Neural progenitor cell (in vitro differentiated cells): ENCODE data around the gene PRDM16. TPM values are rescaled to one million over a fixed set of nuclear protein-coding genes. Genes with fewer than 3 reads are reported as not detected.

Experiments
- DNase-seq: peaks from one replicate; pipeline ENCODE4 v3.0.0-alpha.2; 2016; ENCODE audit warnings: low spot score
- H2AFZ ChIP-seq: fragments of 200-600 bp; sonication (generic); replicated peaks from 2 replicates; pipeline ENCODE4 v1.6.1; 2016; ENCODE audit warnings: antibody characterized with exemption
- H3F3A ChIP-seq: fragments of 200-600 bp; sonication (generic); 2 replicates; pipeline ENCODE4 v1.6.1; 2016; ENCODE audit warnings: antibody characterized with exemption, low read depth
- H3K27ac ChIP-seq: fragments of 200-600 bp; sonication (generic); 2 replicates; pipeline ENCODE4 v1.5.1; 2016; ENCODE audit warnings: mild to moderate bottlenecking
- H3K27me3 ChIP-seq: fragments of 200-600 bp; sonication (generic); 2 replicates; pipeline ENCODE4 v1.6.1; 2016; ENCODE audit warnings: mild to moderate bottlenecking, moderate library complexity
- H3K36me3 ChIP-seq: fragments of 200-600 bp; sonication (generic); 2 replicates; pipeline ENCODE4 v1.5.1; 2016
- H3K4me1 ChIP-seq: fragments of 200-600 bp; sonication (generic); 2 replicates; pipeline ENCODE4 v1.6.1; 2016; ENCODE audit warnings: mixed run types
- H3K4me2 ChIP-seq: fragments of 200-600 bp; sonication (generic); 2 replicates; pipeline ENCODE4 v1.6.1; 2016
- H3K4me3 ChIP-seq: fragments of 200-600 bp; sonication (generic); 2 replicates; pipeline ENCODE4 v1.5.1; 2016
- H3K79me2 ChIP-seq: fragments of 200-600 bp; sonication (generic); 2 replicates; pipeline ENCODE4 v1.6.1; 2016; ENCODE audit warnings: low read depth
- H3K9ac ChIP-seq: fragments of 200-600 bp; sonication (generic); 2 replicates; pipeline ENCODE4 v1.6.1; 2016
- H3K9me3 ChIP-seq: fragments of 200-600 bp; sonication (generic); 2 replicates; pipeline ENCODE4 v1.5.1; 2016; ENCODE audit warnings: low read depth
- H4K20me1 ChIP-seq: fragments of 200-600 bp; sonication (generic); 2 replicates; pipeline ENCODE4 v1.6.1; 2016; ENCODE audit warnings: low read depth
- H3K27ac Mint-ChIP-seq: 3 replicates; pipeline ENCODE4 v1.8.0; 2021; ENCODE audit warnings: mixed read lengths
- H3K27me3 Mint-ChIP-seq: 2 replicates; pipeline ENCODE4 v1.8.0; 2022; ENCODE audit warnings: low read depth, mild to moderate bottlenecking, inconsistent platforms, moderate library complexity, mixed read lengths; ENCODE audit not compliant: insufficient read depth
- H3K36me3 Mint-ChIP-seq: 3 replicates; pipeline ENCODE4 v1.8.0; 2021; ENCODE audit warnings: mixed read lengths
- H3K4me1 Mint-ChIP-seq: 3 replicates; pipeline ENCODE4 v1.8.0; 2021; ENCODE audit warnings: mixed read lengths
- H3K4me3 Mint-ChIP-seq: 3 replicates; pipeline ENCODE4 v1.8.0; 2021; ENCODE audit warnings: mild to moderate bottlenecking, moderate library complexity, mixed read lengths
- H3K9me3 Mint-ChIP-seq: 3 replicates; pipeline ENCODE4 v1.8.0; 2020; ENCODE audit warnings: mixed read lengths
- EZH2 ChIP-seq: fragments of 200-600 bp; sonication (generic); IDR thresholded peaks from 2 replicates; pipeline ENCODE4 v1.6.1; 2017; ENCODE audit warnings: antibody characterized with exemption, mild to moderate bottlenecking, moderate library complexity
- EZH2phosphoT487 ChIP-seq: fragments of 200-600 bp; sonication (generic); IDR thresholded peaks from 2 replicates; pipeline ENCODE4 v1.6.1; 2017; ENCODE audit warnings: antibody characterized with exemption
- total RNA-seq: library from RNA; depleted of rRNA; stranded (reverse); fragments of >200 nt; gene quantifications from 2 replicates; pipeline ENCODE4 v1.2.3, GENCODE V29; 2015; ENCODE audit warnings: low replicate concordance
- TF ChIP-seq, protein P1 (sequence below): fragments of 200-600 bp; sonication (generic); IDR thresholded peaks from 2 replicates; pipeline ENCODE4 v1.5.1; 2017; ENCODE audit warnings: antibody characterized with exemption, mild to moderate bottlenecking

The PRDM16 gene
- total RNA-seq, 1 donor from 2014 or later, result 1.9 TPM

DNA sequence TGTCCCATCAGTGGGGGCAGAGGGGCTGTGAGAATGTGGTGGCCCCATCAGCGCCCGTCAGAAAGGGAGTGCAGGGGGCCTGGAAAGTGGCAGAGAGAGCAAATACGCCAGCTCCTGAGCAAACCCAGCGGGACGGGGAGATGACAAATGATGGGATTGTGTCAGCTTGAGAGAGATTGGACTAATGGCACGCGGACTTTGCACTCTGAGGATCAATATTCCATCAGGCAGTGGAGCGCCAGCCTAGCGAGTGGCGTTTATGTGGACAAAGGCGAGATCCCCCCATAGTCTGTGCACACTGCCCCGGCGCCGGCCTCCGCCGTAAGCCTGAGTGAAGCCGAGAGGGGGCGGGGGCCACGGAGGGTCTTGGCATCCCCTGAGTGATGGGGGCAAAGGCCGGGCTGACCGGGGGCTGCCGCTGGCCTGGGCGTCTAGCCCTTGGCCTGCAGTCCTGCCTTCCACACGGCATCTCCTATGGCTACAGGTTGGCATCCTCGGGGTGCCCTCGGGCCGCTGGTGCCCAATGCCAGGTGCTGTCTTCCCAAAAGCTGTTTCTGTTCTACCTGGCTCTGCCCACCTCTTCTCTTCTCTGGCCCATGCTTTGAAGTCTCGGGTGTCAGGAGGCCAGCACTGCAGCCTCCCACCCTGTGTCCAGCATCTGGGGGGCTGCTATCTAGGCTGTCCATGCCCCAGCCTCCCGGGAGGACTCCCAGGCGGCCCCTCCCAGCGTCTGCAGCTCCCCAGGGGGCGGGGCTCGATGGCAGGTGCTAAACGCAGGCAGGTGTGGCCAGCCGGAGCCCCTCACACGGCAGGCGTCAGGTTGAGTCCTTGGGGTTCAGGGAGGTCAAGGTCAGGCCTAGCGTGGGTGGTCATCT is 46.5 kb downstream of the PRDM16 start:
- Histone ChIP-seq H3K4me3 (no peak overlapping the region), H3K4me2 (no peak overlapping the region), H3K36me3 (no peaks in the 10 kb centered on the region), H3K9ac (no peak overlapping the region), H2AFZ (no peak overlapping the region), H3K4me1 (peaks cover 55% of the 10 kb centered on the region), H3K27me3 (no peaks in the 10 kb centered on the region), H3F3A (peaks cover 15% of the 10 kb centered on the region), H4K20me1 (no peaks in the 10 kb centered on the region), H3K9me3 (no peaks in the 10 kb centered on the region), H3K27ac (no peak overlapping the region), H3K79me2 (no peaks in the 10 kb centered on the region)
- TF ChIP-seq EZH2phosphoT487 (no peak), EZH2 (no peak)
- TF ChIP-seq, protein P1, sequence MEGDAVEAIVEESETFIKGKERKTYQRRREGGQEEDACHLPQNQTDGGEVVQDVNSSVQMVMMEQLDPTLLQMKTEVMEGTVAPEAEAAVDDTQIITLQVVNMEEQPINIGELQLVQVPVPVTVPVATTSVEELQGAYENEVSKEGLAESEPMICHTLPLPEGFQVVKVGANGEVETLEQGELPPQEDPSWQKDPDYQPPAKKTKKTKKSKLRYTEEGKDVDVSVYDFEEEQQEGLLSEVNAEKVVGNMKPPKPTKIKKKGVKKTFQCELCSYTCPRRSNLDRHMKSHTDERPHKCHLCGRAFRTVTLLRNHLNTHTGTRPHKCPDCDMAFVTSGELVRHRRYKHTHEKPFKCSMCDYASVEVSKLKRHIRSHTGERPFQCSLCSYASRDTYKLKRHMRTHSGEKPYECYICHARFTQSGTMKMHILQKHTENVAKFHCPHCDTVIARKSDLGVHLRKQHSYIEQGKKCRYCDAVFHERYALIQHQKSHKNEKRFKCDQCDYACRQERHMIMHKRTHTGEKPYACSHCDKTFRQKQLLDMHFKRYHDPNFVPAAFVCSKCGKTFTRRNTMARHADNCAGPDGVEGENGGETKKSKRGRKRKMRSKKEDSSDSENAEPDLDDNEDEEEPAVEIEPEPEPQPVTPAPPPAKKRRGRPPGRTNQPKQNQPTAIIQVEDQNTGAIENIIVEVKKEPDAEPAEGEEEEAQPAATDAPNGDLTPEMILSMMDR, result no peak
- H3K36me3 Mint-ChIP-seq, result no peaks in the 10 kb centered on the region
- H3K27me3 Mint-ChIP-seq, result peaks cover 10% of the 10 kb centered on the region
- no peak overlapping the region for H3K27ac Mint-ChIP-seq
- H3K9me3 Mint-ChIP-seq, result no peaks in the 10 kb centered on the region
- H3K4me3 Mint-ChIP-seq, result no peak overlapping the region
- DNase-seq, result no peak
- peaks cover 76% of the 10 kb centered on the region for H3K4me1 Mint-ChIP-seq

GRCh38 chr1:3116150-3116510 is 47.1 kb downstream of the PRDM16 start:
- Histone ChIP-seq H3K4me3 (no peak overlapping the region), H2AFZ (no peak overlapping the region), H3K79me2 (no peaks in the 10 kb centered on the region), H3K27me3 (no peaks in the 10 kb centered on the region), H3K9ac (no peak overlapping the region), H3K4me1 (peaks cover 56% of the 10 kb centered on the region), H3F3A (peaks cover 15% of the 10 kb centered on the region), H4K20me1 (no peaks in the 10 kb centered on the region), H3K4me2 (no peak overlapping the region), H3K36me3 (no peaks in the 10 kb centered on the region), H3K27ac (no peak overlapping the region), H3K9me3 (no peaks in the 10 kb centered on the region)
- peaks cover 10% of the 10 kb centered on the region for H3K27me3 Mint-ChIP-seq
- H3K4me1 Mint-ChIP-seq, result peaks cover 74% of the 10 kb centered on the region
- no peak for DNase-seq
- no peak overlapping the region for H3K4me3 Mint-ChIP-seq
- no peaks in the 10 kb centered on the region for H3K9me3 Mint-ChIP-seq
- H3K36me3 Mint-ChIP-seq, result no peaks in the 10 kb centered on the region
- no peak overlapping the region for H3K27ac Mint-ChIP-seq
- TF ChIP-seq EZH2 (no peak), EZH2phosphoT487 (no peak)
- TF ChIP-seq, protein P1, result no peak

GRCh38 chr1:3116560-3116959 is 47.6 kb downstream of the PRDM16 start:
- peaks cover 56% of the 10 kb centered on the region for H3K4me1 ChIP-seq
- TF ChIP-seq EZH2phosphoT487, result no peak
- no peak for TF ChIP-seq EZH2
- TF ChIP-seq, protein P1, result no peak
- no peak overlapping the region for H3K4me3 Mint-ChIP-seq

More at GRCh38 chr1:3116560-3116959, 47.6 kb downstream of the PRDM16 start:
- Mint-ChIP-seq H3K27ac (peak overlapping the region; percentile 80), H3K4me1 (peaks cover 77% of the 10 kb centered on the region), H3K9me3 (no peaks in the 10 kb centered on the region), H3K36me3 (no peaks in the 10 kb centered on the region), H3K27me3 (peaks cover 10% of the 10 kb centered on the region)
- no peak for DNase-seq
- no peaks in the 10 kb centered on the region for H3K36me3 ChIP-seq
- no peaks in the 10 kb centered on the region for H3K9me3 ChIP-seq
- H3K79me2 ChIP-seq, result no peaks in the 10 kb centered on the region
- peaks cover 15% of the 10 kb centered on the region for H3F3A ChIP-seq
- no peak overlapping the region for H2AFZ ChIP-seq
- H3K9ac ChIP-seq, result no peak overlapping the region
- H4K20me1 ChIP-seq, result no peaks in the 10 kb centered on the region
- no peak overlapping the region for H3K4me3 ChIP-seq
- no peak overlapping the region for H3K4me2 ChIP-seq
- no peaks in the 10 kb centered on the region for H3K27me3 ChIP-seq
- H3K27ac ChIP-seq, result no peak overlapping the region
